GM18508 (cell line): ENCODE measurements around the gene RHOA.
"Not testable (repeated sequence)": the region's sequence is repeated elsewhere in the genome, so short reads cannot be mapped to it uniquely, and the experiment has no call there.

Experiments
- ATAC-seq: cut with Tn5 transposase; IDR thresholded peaks from one replicate; pipeline ENCODE4 v1.9.1; 2021; ENCODE audit warnings: moderate number of reproducible peaks; ENCODE audit not compliant: insufficient read depth, unreplicated experiment

RHOA gene

GRCh38 chr3:49333091-49333490 is 78.7 kb downstream of the RHOA start:
- no peak for ATAC-seq

GRCh38 chr3:49329186-49329585 is 82.6 kb downstream of the RHOA start:
- ATAC-seq: no peak

- ATAC-seq: not testable (repeated sequence)
These were observed 83.4 kb downstream of the RHOA start for GRCh38 chr3:49328350-49328749.

- ATAC-seq: no peak
These were observed 84.3 kb downstream of the RHOA start for GRCh38 chr3:49327485-49327884.

- ATAC-seq: no peak
These were observed 87.0 kb downstream of the RHOA start for GRCh38 chr3:49324768-49325167.

- ATAC-seq: no peak
These were observed 94.9 kb downstream of the RHOA start for GRCh38 chr3:49316696-49317457.

- no peak for ATAC-seq
These were observed 97.7 kb downstream of the RHOA start for GRCh38 chr3:49313896-49314688.

- ATAC-seq: no peak
These were observed 100.5 kb downstream of the RHOA start for GRCh38 chr3:49311283-49311682.

- ATAC-seq: no peak
These were observed 101.1 kb downstream of the RHOA start for GRCh38 chr3:49310677-49311076.
